ENCODE results near the gene EGFR.
A peak's percentile ranks its signal among the peaks of the same experiment; 100 is the strongest.

The EGFR gene

DNA sequence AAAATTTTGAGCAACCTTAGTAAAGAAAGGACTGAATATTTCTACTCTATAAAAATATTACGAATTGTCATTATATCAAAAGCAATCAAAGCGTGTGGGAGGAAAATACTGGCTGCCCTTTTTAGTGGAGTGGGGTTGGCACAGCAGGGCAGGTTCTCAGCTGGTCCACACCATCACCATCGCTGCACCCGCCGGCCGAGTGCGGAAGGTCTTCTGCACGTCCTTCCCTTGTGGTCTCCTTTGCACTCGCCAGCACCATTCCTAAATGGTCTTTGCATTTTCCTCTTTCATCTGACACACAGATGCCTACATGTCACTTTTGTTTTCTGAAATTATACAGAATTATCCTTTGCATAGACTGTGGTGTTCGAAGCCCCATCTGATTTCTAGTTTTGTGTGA is 229.7 kb downstream of the EGFR start:
- no peak for DNase-seq (ENCODE audit: low read depth in 2 of 2)

DNA sequence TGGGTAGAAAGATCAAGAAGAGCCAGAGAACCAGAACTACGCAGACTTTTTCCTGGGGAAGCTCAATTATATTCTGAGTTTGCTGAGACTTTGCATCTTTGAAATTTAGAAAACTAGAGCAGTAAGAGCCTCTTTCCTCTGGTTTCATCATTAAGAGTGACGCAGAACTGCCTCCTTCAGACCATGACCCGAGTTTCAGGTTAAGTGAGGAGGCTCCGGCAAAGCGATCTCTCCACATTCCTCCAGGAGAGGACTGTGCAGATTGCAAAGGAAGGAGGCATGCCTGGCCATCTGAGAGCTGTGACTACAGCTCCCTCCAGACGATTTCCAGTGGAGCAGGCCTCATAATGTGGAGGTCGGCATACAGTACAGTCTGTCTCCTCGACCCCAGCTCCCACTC is 230.5 kb downstream of the EGFR start:
- no peak for DNase-seq (ENCODE audit: low read depth in 2 of 2)

- DNase-seq (ENCODE audit: low read depth in 2 of 2) = no peak
Observed at GRCh38 chr7:55250313-55250712, 231.5 kb downstream of the EGFR start.

DNA sequence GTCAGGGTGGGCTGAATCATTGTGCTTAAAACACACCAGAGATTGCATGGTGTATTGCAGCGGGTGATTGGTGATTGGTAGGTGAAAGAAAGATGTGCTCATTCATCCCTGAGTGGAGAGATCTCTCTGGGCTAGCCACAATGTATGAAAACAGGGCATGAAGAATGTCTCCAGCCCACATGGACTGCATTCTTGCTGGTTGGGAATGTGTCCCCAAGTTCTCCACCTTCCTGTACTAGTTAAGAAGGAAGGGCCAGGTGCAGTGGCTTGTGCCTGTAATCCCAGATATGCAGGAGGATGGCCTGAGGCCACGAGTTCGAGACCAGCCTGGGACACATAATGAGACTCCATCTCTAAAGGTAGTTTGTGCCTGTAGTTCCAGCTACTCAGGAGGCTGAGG is 232.5 kb downstream of the EGFR start:
- no peak for DNase-seq (ENCODE audit: low read depth in 2 of 2)

DNA sequence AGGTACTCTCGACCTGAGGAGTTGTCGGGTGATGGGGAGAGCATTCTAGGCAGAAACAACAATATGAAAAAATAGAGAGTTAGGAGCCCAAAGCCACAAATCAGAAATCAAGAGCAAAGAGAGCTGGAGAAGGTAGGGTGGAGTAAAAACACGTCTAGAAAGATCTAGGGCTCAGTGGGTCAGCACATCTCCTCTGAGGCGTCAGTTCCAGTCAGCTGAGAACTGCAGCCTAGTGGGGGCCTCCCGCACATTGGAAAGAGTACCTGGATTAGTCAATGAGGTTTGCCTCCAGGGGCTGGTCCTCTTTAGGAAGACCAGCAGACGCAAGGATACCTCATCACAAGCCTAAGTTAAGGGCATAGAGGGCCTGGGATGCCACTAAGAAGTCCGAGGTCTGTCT is 233.1 kb downstream of the EGFR start:
- DNase-seq (ENCODE audit: low read depth in 2 of 2) = no peak

GRCh38 chr7:55252386-55252785 is 233.6 kb downstream of the EGFR start:
- no peak for DNase-seq (ENCODE audit: low read depth in 2 of 2)

- DNase-seq (ENCODE audit: low read depth in 2 of 2) = no peak
Observed at GRCh38 chr7:55253188-55253587, 234.4 kb downstream of the EGFR start.

GRCh38 chr7:55254242-55254595 is 235.4 kb downstream of the EGFR start:
- no peak for DNase-seq (ENCODE audit: low read depth in 2 of 2)

DNA sequence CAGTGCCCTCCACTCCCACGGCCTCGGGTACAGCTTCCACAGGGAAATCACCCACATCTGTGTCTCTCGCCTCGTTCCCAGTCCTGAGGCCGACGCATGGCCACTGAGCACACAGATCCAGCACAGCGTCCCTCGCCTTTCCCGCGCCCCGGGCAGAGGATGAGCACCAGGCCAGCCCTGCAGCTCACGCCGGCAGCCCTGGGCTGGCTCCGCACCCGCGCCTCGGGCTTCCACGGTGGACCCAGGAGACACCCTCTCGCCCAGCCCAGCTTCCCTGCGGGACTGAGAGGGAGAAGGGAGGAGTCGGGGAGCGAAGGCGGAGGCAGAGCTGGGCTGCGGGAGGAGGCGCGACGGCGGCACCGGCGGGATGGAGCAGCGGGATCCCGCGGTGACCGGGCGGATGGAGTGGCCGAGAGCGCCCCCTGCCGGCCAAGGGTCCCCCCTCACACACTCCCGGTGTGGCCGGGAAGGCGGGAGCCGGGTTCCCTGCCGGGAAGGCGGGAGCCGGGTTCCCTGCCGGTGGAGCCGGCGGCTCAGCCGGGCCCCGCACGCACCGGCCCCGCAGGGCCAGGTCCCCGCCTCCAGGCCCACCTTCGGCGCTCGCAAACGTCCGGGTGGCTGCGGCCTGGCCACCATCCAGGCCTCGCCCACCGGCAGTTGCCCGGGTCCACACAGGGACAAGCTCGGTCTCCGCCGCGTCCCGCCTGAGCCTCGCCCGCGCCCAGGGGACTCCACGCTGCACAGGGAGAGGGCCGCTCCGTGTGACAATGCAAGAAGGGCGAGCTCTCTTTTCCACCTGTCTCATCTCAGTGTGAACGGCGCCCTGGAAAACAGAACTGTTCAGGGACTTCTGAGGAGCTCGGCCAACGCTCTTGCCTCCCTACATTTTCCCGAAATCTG is 236.0 kb downstream of the EGFR start:
- peak; percentile 59 to 66 for DNase-seq (ENCODE audit: low read depth in 2 of 2)

GRCh38 chr7:55255496-55256445 is 237.0 kb downstream of the EGFR start:
- peak; percentile 62 to 66 for DNase-seq (ENCODE audit: low read depth in 2 of 2)

DNA sequence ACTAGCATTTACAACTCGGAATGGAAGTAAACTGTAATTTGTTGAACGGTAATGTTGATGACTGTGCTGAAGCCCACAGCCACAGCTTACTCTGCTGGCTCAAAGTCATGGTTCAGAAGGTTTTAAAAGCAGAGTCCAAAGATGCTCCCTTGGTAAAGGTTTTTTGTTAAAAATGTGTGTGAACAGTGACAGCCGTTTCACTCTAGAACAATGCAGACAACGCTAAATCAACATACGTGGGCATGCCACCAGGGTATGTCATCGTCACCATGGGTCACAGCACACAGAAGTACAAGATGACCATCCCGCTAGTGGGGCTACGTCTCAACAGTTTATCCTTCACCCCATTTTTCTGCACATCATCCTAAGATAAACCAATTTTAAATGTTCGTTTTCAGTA is 239.8 kb downstream of the EGFR start:
- DNase-seq (ENCODE audit: low read depth in 2 of 2) = no peak

DNA sequence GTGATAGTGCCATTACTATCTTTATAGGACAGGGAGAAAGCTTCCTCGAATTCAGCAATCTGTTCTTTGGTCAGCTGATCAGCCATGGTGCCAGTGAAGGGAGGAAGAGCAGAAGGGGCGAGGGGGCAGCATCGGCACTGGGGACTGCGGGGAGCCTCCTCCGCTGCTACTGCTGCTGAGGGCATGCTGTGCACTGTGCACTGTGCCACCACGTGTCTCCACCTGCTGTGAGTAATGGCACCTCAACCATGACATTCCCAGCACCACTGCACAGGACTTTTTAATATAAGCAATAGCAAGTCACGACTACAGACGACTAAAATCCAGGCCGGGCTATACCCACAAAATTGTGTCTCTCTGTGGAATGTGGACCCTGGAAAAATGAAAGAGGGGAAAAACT is 241.4 kb downstream of the EGFR start:
- DNase-seq (ENCODE audit: low read depth in 2 of 2) = no peak

- no peak for DNase-seq (ENCODE audit: low read depth in 2 of 2)
Observed at GRCh38 chr7:55260676-55261385, 242.0 kb downstream of the EGFR start.

All from stimulated activated CD4-positive, alpha-beta T cell treated with anti-CD3 and anti-CD28 coated beads, Interleukin-1b, Interleukin-23, amount 100 ng/mL, for 4 hours (primary cell).